HCT116 (cell line): ENCODE measurements around the gene UBE2L6. TPM values are rescaled to one million over a fixed set of nuclear protein-coding genes. Genes with fewer than 3 reads are reported as not detected.

ENCODE experiments used
- total RNA-seq: library from RNA; stranded (reverse); gene quantifications from one replicate; pipeline ENCODE4 v1.2.1, GENCODE V29; 2021; ENCODE audit not compliant: unreplicated experiment

The UBE2L6 gene
- total RNA-seq, 1 experiment from 2014 or later = 24.8 TPM

Other genes starting within 250 kb of the UBE2L6 start
- 77.6 TPM for gene TNKS1BP1, start 242.7 kb downstream of the UBE2L6 start, total RNA-seq
- gene SSRP1, start 231.8 kb downstream of the UBE2L6 start, total RNA-seq = 260 TPM
- not detected for gene P2RX3, start 229.3 kb downstream of the UBE2L6 start, total RNA-seq
- not detected for gene PRG3, start 186.5 kb downstream of the UBE2L6 start, total RNA-seq
- 0.81 TPM for gene PRG2, start 177.0 kb downstream of the UBE2L6 start, total RNA-seq
- gene SLC43A3, start 140.6 kb downstream of the UBE2L6 start, total RNA-seq = 36.9 TPM
- gene RTN4RL2, start 107.1 kb downstream of the UBE2L6 start, total RNA-seq = 24.0 TPM
- gene SLC43A1, start 52.0 kb downstream of the UBE2L6 start, total RNA-seq = 11.8 TPM
- gene TIMM10, start 36.9 kb downstream of the UBE2L6 start, total RNA-seq = 65.6 TPM
- not detected for gene SMTNL1, start 30.1 kb downstream of the UBE2L6 start, total RNA-seq
- gene SERPING1, start 30.0 kb upstream of the UBE2L6 start, total RNA-seq = 3.4 TPM
- gene YPEL4, start 82.2 kb upstream of the UBE2L6 start, total RNA-seq = 0.32 TPM
- gene CLP1, start 90.1 kb upstream of the UBE2L6 start, total RNA-seq = 17.7 TPM
- gene ZDHHC5, start 100.4 kb upstream of the UBE2L6 start, total RNA-seq = 64.1 TPM
- gene MED19, start 144.5 kb upstream of the UBE2L6 start, total RNA-seq = 18.0 TPM
- 93.9 TPM for gene TMX2, start 144.9 kb upstream of the UBE2L6 start, total RNA-seq
- gene SELENOH, start 173.8 kb upstream of the UBE2L6 start, total RNA-seq = 194 TPM
- not detected for gene BTBD18, start 184.1 kb upstream of the UBE2L6 start, total RNA-seq
- gene CTNND1, start 194.1 kb upstream of the UBE2L6 start, total RNA-seq = 157 TPM